Upper lobe of left lung (tissue), 4 donors: ENCODE measurements around the gene PRKD1.

Source experiments
- EP300 ChIP-seq, 4 donors: sonication (generic); formaldehyde crosslinking; IDR thresholded peaks; one replicate each; pipeline ENCODE4 v1.5.1; 2017; ENCODE audit warnings: antibody characterized with exemption in 4 of 4, control low read depth in 2 of 4
- POLR2A ChIP-seq, 4 donors: fragments of 450-650 bp; IDR thresholded peaks; one replicate each; pipeline ENCODE4 v1.5.1; 2016 to 2017; ENCODE audit warnings: antibody characterized with exemption in 4 of 4, mild to moderate bottlenecking in 2 of 4

- TF ChIP-seq POLR2A (IDR thresholded peaks at IDR 0.05) (no peak), EP300 (IDR thresholded peaks at IDR 0.05) (no peak)
These were observed 809 bp downstream of the PRKD1 start for GRCh38 chr14:29926701-29927375.
